ENCODE data around the gene TBX3.

Gene TBX3

GRCh38 chr12:114668151-114668885 lies 15.7 kb downstream of the TBX3 start:
- no peak for DNase-seq (ENCODE audit: low read depth)
- TF ChIP-seq CTCF (IDR thresholded peaks at IDR 0.05; ENCODE audit: low read depth, low read length, missing control alignments): peak; percentile 44
- H3K4me3 ChIP-seq (ENCODE audit: low read depth, low read length): no peak overlapping the region

GRCh38 chr12:114667669-114668150 lies 16.3 kb downstream of the TBX3 start:
- DNase-seq (ENCODE audit: low read depth): no peak
- no peak overlapping the region for H3K4me3 ChIP-seq (ENCODE audit: low read depth, low read length)
- no peak for TF ChIP-seq CTCF (IDR thresholded peaks at IDR 0.05; ENCODE audit: low read depth, low read length, missing control alignments)

- DNase-seq (ENCODE audit: low read depth): no peak
- TF ChIP-seq CTCF (IDR thresholded peaks at IDR 0.05; ENCODE audit: low read depth, low read length, missing control alignments): no peak
- no peak overlapping the region for H3K4me3 ChIP-seq (ENCODE audit: low read depth, low read length)
These were observed 17.0 kb downstream of the TBX3 start for GRCh38 chr12:114666746-114667668.

GRCh38 chr12:114665411-114666260 lies 18.3 kb downstream of the TBX3 start:
- H3K4me3 ChIP-seq (ENCODE audit: low read depth, low read length): no peak overlapping the region
- no peak for DNase-seq (ENCODE audit: low read depth)
- no peak for TF ChIP-seq CTCF (IDR thresholded peaks at IDR 0.05; ENCODE audit: low read depth, low read length, missing control alignments)

GRCh38 chr12:114664651-114665320 lies 19.2 kb downstream of the TBX3 start:
- H3K4me3 ChIP-seq (ENCODE audit: low read depth, low read length): no peak overlapping the region
- no peak for TF ChIP-seq CTCF (IDR thresholded peaks at IDR 0.05; ENCODE audit: low read depth, low read length, missing control alignments)
- no peak for DNase-seq (ENCODE audit: low read depth)
